ENCODE results near the gene ZNF646.

Gene ZNF646

DNA sequence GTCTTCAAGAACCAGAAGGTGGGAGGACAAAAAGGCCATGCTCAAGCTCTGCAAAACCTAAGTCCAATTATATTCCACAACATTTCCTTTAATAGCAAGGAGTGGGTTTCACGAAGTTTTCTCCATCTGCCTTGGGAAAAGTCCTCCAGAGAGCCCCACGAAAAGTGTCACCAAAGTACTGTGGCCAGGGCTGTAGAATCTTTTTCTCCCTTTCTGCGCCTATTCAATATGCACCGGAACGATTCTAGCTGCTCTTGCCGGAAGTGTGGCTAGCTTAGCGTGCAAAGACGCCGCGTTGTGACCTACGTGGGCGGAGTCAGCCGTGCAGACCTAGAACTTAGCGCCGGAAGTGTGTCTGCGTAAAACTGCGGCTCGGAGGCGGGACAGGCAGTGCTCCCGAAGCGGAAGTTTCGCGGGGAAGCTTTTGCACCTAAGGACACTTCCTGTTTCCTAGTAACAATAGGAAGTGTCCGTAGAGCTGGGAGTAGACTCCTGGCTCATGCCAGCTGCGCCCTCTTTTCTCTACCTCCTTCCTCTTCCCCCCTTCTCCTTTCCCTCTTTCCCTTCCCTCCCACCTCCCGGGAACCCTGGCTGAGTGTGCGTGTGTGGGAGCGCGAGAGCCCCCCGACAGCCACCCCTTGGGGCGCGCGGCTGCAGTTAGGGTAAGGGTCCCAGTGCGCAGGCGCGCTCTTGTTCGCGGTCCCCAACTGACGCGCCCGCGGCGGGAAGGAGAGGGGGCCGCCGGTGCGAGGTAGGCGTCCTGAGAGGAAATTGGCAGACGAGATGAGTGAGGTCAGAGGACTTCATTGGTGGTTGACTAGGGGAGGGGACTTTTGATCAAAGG, at the start of gene ZNF646, which contains the start of gene ZNF668:
Gene ZNF646, plus strand, starts transcription at position 453 of the 844 bp plus-strand sequence. CDS start 1,903 bp downstream, outside the sequence.
Gene ZNF668, minus strand, starts transcription at position 271 of the 844 bp plus-strand sequence. CDS start 9,781 bp downstream, outside the sequence.
- peak; percentile 91 to 97 for DNase-seq (ENCODE audit: low read depth in 2 of 2)

- no peak for DNase-seq (ENCODE audit: low read depth in 2 of 2)
Measured at GRCh38 chr16:31025339-31025738, 48.9 kb upstream of the ZNF646 start.

GRCh38 chr16:31029272-31029671, 45.0 kb upstream of the ZNF646 start:
- no peak for DNase-seq (ENCODE audit: low read depth in 2 of 2)

DNA sequence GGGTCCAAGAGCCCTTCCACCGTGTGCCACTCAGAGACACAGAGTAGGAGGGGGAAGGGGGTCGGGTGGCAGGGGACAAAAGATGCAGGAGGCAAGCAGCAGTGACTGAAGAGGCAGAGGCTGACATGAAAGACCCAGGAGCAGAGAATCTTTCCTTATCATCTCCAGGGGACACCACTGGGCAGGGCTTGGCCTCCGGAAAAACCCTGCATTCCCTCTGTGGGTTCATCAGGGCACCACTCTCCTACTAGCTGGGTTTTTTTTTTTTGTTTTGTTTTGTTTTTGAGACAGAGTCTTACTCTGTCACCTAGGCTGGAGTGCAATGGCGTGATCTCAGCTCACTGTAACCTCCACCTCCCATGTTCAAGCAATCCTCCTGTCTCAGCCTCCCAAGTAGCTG, 42.9 kb upstream of the ZNF646 start:
- DNase-seq (ENCODE audit: low read depth in 2 of 2): no peak

- peak; percentile 93 to 96 for DNase-seq (ENCODE audit: low read depth in 2 of 2)
Measured at GRCh38 chr16:31032736-31033708, 41.2 kb upstream of the ZNF646 start, which contains the start of gene STX4. TSS of gene STX4 (plus strand) at chr16:31033558. CDS start at chr16:31033806, 248 bp downstream.

- peak; percentile 76 to 82 for DNase-seq (ENCODE audit: low read depth in 2 of 2)
Measured at GRCh38 chr16:31033709-31034492, 40.3 kb upstream of the ZNF646 start.

GRCh38 chr16:31036691-31037090, 37.5 kb upstream of the ZNF646 start:
- DNase-seq (ENCODE audit: low read depth in 2 of 2): no peak

GRCh38 chr16:31038993-31039392, 35.2 kb upstream of the ZNF646 start:
- no peak for DNase-seq (ENCODE audit: low read depth in 2 of 2)

DNA sequence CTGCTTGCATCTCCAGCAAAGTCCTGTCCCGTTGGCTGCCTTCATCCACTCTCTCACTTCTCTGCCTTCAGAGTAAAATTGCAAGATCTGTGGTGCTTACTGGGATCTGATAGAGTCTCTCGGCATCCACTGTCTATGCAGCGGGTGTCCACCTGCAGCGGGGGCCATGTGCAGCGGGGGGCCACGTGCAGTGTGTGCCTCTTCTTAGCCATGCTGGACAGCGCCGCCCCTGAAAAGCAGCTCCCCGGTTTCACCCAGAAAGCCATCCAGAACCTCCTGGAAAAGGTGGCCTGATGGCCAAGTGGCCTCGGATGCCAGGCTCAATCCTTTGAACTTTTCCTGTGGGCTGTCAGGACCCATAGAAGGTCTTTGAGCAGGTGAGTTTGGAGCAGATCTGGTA, 31.4 kb upstream of the ZNF646 start:
- no peak for DNase-seq (ENCODE audit: low read depth in 2 of 2)

GRCh38 chr16:31043352-31043751, 30.9 kb upstream of the ZNF646 start:
- no peak for DNase-seq (ENCODE audit: low read depth in 2 of 2)

GRCh38 chr16:31043898-31044481, 30.2 kb upstream of the ZNF646 start:
- no peak for DNase-seq (ENCODE audit: low read depth in 2 of 2)

- no peak for DNase-seq (ENCODE audit: low read depth in 2 of 2)
Measured at GRCh38 chr16:31050280-31051030, 23.8 kb upstream of the ZNF646 start.

- DNase-seq (ENCODE audit: low read depth in 2 of 2): no peak
Measured at GRCh38 chr16:31052114-31052513, 22.1 kb upstream of the ZNF646 start.

DNA sequence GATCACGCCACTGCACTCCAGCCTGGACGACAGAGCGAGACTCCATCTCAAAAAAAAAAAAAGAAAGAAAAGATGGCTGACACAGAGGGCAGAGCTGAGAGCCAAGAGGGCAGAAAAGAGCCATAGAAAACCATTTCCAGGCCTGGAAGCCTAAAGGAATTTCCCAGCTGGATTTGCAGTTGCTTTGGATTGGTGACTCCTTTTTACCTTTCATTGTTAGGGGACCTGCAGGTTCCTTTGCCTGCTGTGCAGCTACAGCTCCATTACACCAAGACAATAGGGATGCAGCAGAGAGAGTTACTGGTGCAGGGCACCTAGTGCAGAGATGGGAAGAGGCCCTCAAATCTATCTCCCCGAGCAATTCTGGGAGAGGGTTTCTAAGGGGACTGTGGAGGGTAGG, 18.6 kb upstream of the ZNF646 start:
- no peak for DNase-seq (ENCODE audit: low read depth in 2 of 2)

DNA sequence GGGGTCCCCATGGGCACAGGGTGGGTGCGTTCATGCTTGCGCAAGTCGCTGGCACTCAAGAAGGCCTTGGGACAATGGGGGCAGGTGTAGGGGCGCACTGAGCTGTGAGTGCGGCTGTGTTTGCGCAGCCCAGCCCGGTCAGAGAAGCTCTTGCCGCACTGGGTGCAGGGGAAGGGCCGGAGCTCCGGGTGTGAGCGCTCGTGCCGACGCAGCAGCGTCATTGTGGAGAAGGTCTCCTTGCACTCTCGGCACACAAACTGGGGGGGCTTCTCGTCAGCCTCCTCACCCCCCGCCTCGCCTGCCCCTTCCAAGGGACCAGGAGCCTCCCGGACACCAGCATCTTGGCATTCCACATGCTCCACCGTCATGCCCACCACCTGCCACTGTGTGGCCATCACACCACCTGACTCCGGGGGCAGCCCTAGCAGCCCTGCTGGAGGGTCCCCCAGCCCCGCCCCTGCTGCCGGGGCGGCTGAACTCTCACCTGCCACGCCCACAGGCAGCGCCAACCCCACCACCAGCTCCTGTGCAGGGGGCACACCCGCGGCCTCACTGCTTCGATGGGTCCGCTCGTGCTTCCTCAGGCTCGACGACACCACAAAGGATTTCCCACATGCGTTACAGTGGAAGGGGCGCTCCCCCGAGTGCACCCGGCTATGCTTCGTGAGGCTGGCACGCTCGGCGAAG, 13.0 kb upstream of the ZNF646 start:
- no peak for DNase-seq (ENCODE audit: low read depth in 2 of 2)

DNA sequence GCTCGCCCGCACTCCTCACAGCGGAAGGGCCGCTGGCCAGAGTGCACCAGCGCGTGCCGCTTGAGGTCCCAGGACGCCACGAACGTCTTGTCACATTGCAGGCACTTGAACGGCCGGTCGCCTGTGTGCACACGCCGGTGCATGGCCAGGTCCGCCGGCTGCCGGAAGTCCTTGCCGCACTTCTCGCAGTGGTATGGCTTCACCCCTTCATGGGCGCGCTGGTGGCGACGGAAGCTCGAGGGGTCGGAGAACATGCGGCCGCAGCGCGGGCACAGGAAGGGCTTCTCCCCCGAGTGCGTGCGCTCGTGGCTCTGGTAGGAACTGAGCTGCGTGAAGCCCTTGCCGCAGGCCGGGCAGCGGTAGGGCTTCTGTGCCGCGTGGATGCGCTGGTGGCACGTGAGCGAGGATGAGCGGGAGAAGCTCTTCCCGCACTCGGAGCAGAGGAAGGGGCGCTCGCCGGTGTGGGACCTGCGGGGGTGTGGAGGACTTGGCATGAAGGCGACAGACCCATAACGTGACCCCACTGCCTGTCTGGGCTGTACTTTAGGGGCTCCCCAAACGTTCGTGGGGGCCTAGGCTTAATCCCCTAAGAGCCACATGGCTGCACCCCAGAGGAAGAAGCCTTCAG, 12.3 kb upstream of the ZNF646 start:
- DNase-seq (ENCODE audit: low read depth in 2 of 2): no peak

- DNase-seq (ENCODE audit: low read depth in 2 of 2): no peak
Measured at GRCh38 chr16:31063495-31063842, 10.8 kb upstream of the ZNF646 start.

DNA sequence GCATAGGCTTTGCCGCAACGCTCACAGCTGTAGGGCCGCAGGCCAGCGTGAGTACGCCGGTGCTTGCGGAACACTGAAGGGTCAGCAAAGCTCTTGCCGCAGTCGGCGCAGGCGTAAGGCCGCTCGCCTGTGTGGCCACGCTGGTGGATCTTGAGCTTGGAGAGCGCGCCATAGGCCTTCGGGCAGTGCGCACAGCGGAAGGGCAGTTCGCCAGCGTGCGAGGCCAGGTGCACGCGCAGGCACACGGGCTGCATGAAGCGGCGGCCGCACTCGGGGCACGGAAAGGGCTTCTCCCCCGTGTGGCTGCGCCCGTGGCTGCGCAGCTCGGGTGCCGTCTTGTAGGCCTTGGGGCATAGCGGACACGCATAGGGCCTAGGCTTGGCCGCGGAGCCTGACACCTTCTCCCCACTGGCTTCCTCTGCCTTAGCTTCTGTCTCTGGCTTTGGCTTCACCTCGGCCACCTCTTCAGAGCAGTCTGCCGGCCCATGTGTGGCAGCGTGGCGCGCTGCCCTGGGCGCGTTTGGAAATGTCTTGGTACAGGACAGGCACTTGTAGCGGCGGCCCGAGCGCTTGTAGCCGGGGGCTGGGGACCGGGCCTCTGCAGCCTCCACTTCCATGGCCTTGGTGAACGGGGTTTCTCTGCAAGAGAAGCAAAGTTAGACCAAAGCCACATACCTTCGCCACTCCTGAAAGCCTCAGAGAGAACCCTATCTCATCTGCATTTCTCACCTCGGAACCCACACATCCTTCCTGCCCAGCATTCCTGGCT, 10.2 kb upstream of the ZNF646 start:
- DNase-seq (ENCODE audit: low read depth in 2 of 2): no peak

Measured in activated CD4-positive, alpha-beta T cell treated with anti-CD3 and anti-CD28 coated beads for 24 hours (primary cell).